ENCODE data around the gene SORL1-AS1.

The SORL1-AS1 gene

GRCh38 chr11:121471167-121471566 lies 18.4 kb upstream of the SORL1-AS1 start:
- no peak for DNase-seq
- Mint-ChIP-seq H3K36me3 (ENCODE audit: low read depth) (peaks cover 79% of the 10 kb centered on the region), H3K27me3 (no peaks in the 10 kb centered on the region), H3K4me1 (peaks cover 88% of the 10 kb centered on the region), H3K4me3 (no peak overlapping the region), H3K9me3 (peaks cover 4% of the 10 kb centered on the region), H3K27ac (no peak overlapping the region)
- ChIA-PET CTCF (no interaction called here), POLR2A (no interaction called here)

GRCh38 chr11:121469910-121470309 lies 17.1 kb upstream of the SORL1-AS1 start:
- POLR2A ChIA-PET, result no interaction called here
- CTCF ChIA-PET, result interaction anchor here (3.3 kb wide), 1 partner anchor 12 kb away, joined by 19 read pairs; no protein-coding TSS in a partner anchor
- Mint-ChIP-seq H3K4me3 (no peak overlapping the region), H3K4me1 (peaks cover 89% of the 10 kb centered on the region), H3K27me3 (no peaks in the 10 kb centered on the region), H3K27ac (no peak overlapping the region), H3K36me3 (ENCODE audit: low read depth) (peaks cover 74% of the 10 kb centered on the region), H3K9me3 (peaks cover 4% of the 10 kb centered on the region)
- DNase-seq, result no peak

GRCh38 chr11:121467965-121468364 lies 15.2 kb upstream of the SORL1-AS1 start:
- Mint-ChIP-seq H3K9me3 (peaks cover 4% of the 10 kb centered on the region), H3K36me3 (ENCODE audit: low read depth) (peaks cover 64% of the 10 kb centered on the region), H3K27me3 (no peaks in the 10 kb centered on the region), H3K4me3 (peak overlapping the region; percentile 59), H3K4me1 (peaks cover 95% of the 10 kb centered on the region), H3K27ac (peak overlapping the region; percentile 86)
- ChIA-PET CTCF (interaction anchor here (0.9 to 4.9 kb wide), 9 partner anchors 10 to 142 kb away, joined by 3 to 27 read pairs (median 6); partner anchors contain the start of genes SORL1 and SORL1-AS1), POLR2A (interaction anchor here (0.7 to 1.6 kb wide), 3 partner anchors 13 to 88 kb away, joined by 7 to 13 read pairs (median 9); no protein-coding TSS in a partner anchor)
- peak; percentile 83 for DNase-seq

- POLR2A ChIA-PET, result interaction anchor here (0.7 to 1.6 kb wide), 3 partner anchors 14 to 89 kb away, joined by 7 to 13 read pairs (median 9); no protein-coding TSS in a partner anchor
- no peak for DNase-seq
- Mint-ChIP-seq H3K4me3 (peak overlapping the region; percentile 59), H3K4me1 (peaks cover 95% of the 10 kb centered on the region), H3K27ac (peak overlapping the region; percentile 86), H3K9me3 (peaks cover 4% of the 10 kb centered on the region), H3K27me3 (no peaks in the 10 kb centered on the region), H3K36me3 (ENCODE audit: low read depth) (peaks cover 63% of the 10 kb centered on the region)
- CTCF ChIA-PET, result interaction anchor here (0.9 to 4.9 kb wide), 9 partner anchors 10 to 141 kb away, joined by 3 to 27 read pairs (median 6); partner anchors contain the start of genes SORL1 and SORL1-AS1
These were observed 14.7 kb upstream of the SORL1-AS1 start for GRCh38 chr11:121467471-121467870.

- POLR2A ChIA-PET, result interaction anchor here (0.7 kb wide), 1 partner anchor 32 kb away, joined by 3 read pairs; no protein-coding TSS in a partner anchor
- Mint-ChIP-seq H3K27ac (peak overlapping the region; percentile 93), H3K36me3 (ENCODE audit: low read depth) (peaks cover 63% of the 10 kb centered on the region), H3K4me1 (peaks cover 95% of the 10 kb centered on the region), H3K27me3 (no peaks in the 10 kb centered on the region), H3K4me3 (peak overlapping the region; percentile 61), H3K9me3 (peaks cover 4% of the 10 kb centered on the region)
- peak; percentile 41 for DNase-seq
- CTCF ChIA-PET, result interaction anchor here (0.5 to 4.9 kb wide), 9 partner anchors 12 to 823 kb away, joined by 3 to 27 read pairs (median 4); partner anchors contain the start of genes SORL1 and SORL1-AS1
These were observed 13.5 kb upstream of the SORL1-AS1 start for GRCh38 chr11:121466063-121466794.

- Mint-ChIP-seq H3K27me3 (no peaks in the 10 kb centered on the region), H3K36me3 (ENCODE audit: low read depth) (peaks cover 60% of the 10 kb centered on the region), H3K27ac (peak overlapping the region; percentile 93), H3K4me3 (peak overlapping the region; percentile 61), H3K4me1 (peaks cover 96% of the 10 kb centered on the region), H3K9me3 (peaks cover 4% of the 10 kb centered on the region)
- CTCF ChIA-PET, result interaction anchor here (0.5 to 4.9 kb wide), 4 partner anchors 12 to 47 kb away, joined by 3 to 27 read pairs (median 6); partner anchors contain the start of genes SORL1 and SORL1-AS1
- DNase-seq, result no peak
- POLR2A ChIA-PET, result no interaction called here
These were observed 12.9 kb upstream of the SORL1-AS1 start for GRCh38 chr11:121465709-121466062.

- peak overlapping the region; percentile 93 for H3K27ac Mint-ChIP-seq
- peaks cover 97% of the 10 kb centered on the region for H3K4me1 Mint-ChIP-seq
- DNase-seq, result peak; percentile 77
- CTCF ChIA-PET, result interaction anchor here (0.6 to 4.9 kb wide), 6 partner anchors 10 to 116 kb away, joined by 3 to 27 read pairs (median 5); partner anchors contain the start of genes SORL1 and SORL1-AS1
- peaks cover 60% of the 10 kb centered on the region for H3K36me3 Mint-ChIP-seq (ENCODE audit: low read depth)
- H3K4me3 Mint-ChIP-seq, result peak overlapping the region; percentile 61
- H3K27me3 Mint-ChIP-seq, result no peaks in the 10 kb centered on the region
- POLR2A ChIA-PET, result interaction anchor here (0.6 to 1.1 kb wide), 3 partner anchors 9 to 31 kb away, joined by 3 to 5 read pairs (median 3); no protein-coding TSS in a partner anchor
- peaks cover under 1% of the 10 kb centered on the region for H3K9me3 Mint-ChIP-seq
These were observed 11.7 kb upstream of the SORL1-AS1 start for GRCh38 chr11:121464352-121464946.

GRCh38 chr11:121463689-121464335 lies 11.0 kb upstream of the SORL1-AS1 start:
- ChIA-PET CTCF (interaction anchor here (0.8 to 4.9 kb wide), 5 partner anchors 9 to 78 kb away, joined by 3 to 27 read pairs (median 4); partner anchors contain the start of genes SORL1 and SORL1-AS1), POLR2A (interaction anchor here (0.6 to 1.1 kb wide), 3 partner anchors 9 to 31 kb away, joined by 3 to 5 read pairs (median 3); no protein-coding TSS in a partner anchor)
- peaks cover 60% of the 10 kb centered on the region for H3K36me3 Mint-ChIP-seq (ENCODE audit: low read depth)
- H3K4me3 Mint-ChIP-seq, result peak overlapping the region; percentile 61
- H3K27me3 Mint-ChIP-seq, result no peaks in the 10 kb centered on the region
- no peak for DNase-seq
- H3K27ac Mint-ChIP-seq, result peak overlapping the region; percentile 93
- peaks cover 97% of the 10 kb centered on the region for H3K4me1 Mint-ChIP-seq
- H3K9me3 Mint-ChIP-seq, result no peaks in the 10 kb centered on the region

GRCh38 chr11:121461843-121462242 lies 9.1 kb upstream of the SORL1-AS1 start:
- peak overlapping the region; percentile 15 for H3K4me3 Mint-ChIP-seq
- H3K27ac Mint-ChIP-seq, result peak overlapping the region; percentile 93
- H3K4me1 Mint-ChIP-seq, result peaks cover 97% of the 10 kb centered on the region
- H3K9me3 Mint-ChIP-seq, result no peaks in the 10 kb centered on the region
- H3K36me3 Mint-ChIP-seq (ENCODE audit: low read depth), result peaks cover 74% of the 10 kb centered on the region
- no peak for DNase-seq
- POLR2A ChIA-PET, result no interaction called here
- CTCF ChIA-PET, result interaction anchor here (1.4 to 2.5 kb wide), 3 partner anchors 10 to 18 kb away, joined by 6 to 14 read pairs (median 7); partner anchors contain the start of genes SORL1 and SORL1-AS1
- no peaks in the 10 kb centered on the region for H3K27me3 Mint-ChIP-seq

- H3K27me3 Mint-ChIP-seq, result no peaks in the 10 kb centered on the region
- peaks cover 76% of the 10 kb centered on the region for H3K36me3 Mint-ChIP-seq (ENCODE audit: low read depth)
- peak overlapping the region; percentile 93 for H3K27ac Mint-ChIP-seq
- no peaks in the 10 kb centered on the region for H3K9me3 Mint-ChIP-seq
- peaks cover 98% of the 10 kb centered on the region for H3K4me1 Mint-ChIP-seq
- ChIA-PET CTCF (interaction anchor here (0.6 to 2.5 kb wide), 4 partner anchors 9 to 1838 kb away, joined by 4 to 14 read pairs (median 6); partner anchors contain the start of genes SORL1 and SORL1-AS1), POLR2A (no interaction called here)
- no peak for DNase-seq
- no peak overlapping the region for H3K4me3 Mint-ChIP-seq
These were observed 8.3 kb upstream of the SORL1-AS1 start for GRCh38 chr11:121460941-121461514.

GRCh38 chr11:121459413-121460017 lies 6.7 kb upstream of the SORL1-AS1 start:
- H3K9me3 Mint-ChIP-seq, result no peaks in the 10 kb centered on the region
- peak; percentile 56 for DNase-seq
- peak overlapping the region; percentile 93 for H3K27ac Mint-ChIP-seq
- ChIA-PET CTCF (interaction anchor here (1.2 to 2.0 kb wide), 2 partner anchors 10 to 92 kb away, joined by 3 to 5 read pairs; no protein-coding TSS in a partner anchor), POLR2A (no interaction called here)
- peaks cover 79% of the 10 kb centered on the region for H3K36me3 Mint-ChIP-seq (ENCODE audit: low read depth)
- peak overlapping the region; percentile 26 for H3K4me3 Mint-ChIP-seq
- H3K27me3 Mint-ChIP-seq, result no peaks in the 10 kb centered on the region
- H3K4me1 Mint-ChIP-seq, result peaks cover 95% of the 10 kb centered on the region

Data from activated CD4-positive, alpha-beta T cell treated with anti-CD3 and anti-CD28 coated beads, Interleukin-2, amount 10 ng/mL, durations not matched to agents 7 days and 5 days (primary cell).